Calu3 (cell line): ENCODE results near the gene PAX6. TPM values are rescaled to one million over a fixed set of nuclear protein-coding genes. Genes with fewer than 3 reads are reported as not detected.
A peak's percentile ranks its signal among the peaks of the same experiment; 100 is the strongest.

Experiments used
- BruUV-seq: library from RNA; stranded (reverse); fragments of 400-500 nt; replicated peaks from 2 replicates; lab custom pipeline; 2021; lab: Mats Ljungman, UMichigan
- CTCF ChIA-PET: fragments of 300-600 bp; sonication (Branson Sonifier 250); formaldehyde crosslinking; loops from one replicate; lab custom pipeline; 2022; ENCODE audit warnings: antibody characterized with exemption; lab: Charles Lee
- DNase-seq: peaks from one replicate; pipeline ENCODE4 v3.0.0; 2022
- H3K27ac Mint-ChIP-seq: one replicate; pipeline ENCODE4 v1.8.0; 2022; ENCODE audit warnings: mixed read lengths; ENCODE audit not compliant: unreplicated experiment
- H3K27me3 Mint-ChIP-seq: one replicate; pipeline ENCODE4 v1.8.0; 2022; ENCODE audit warnings: mixed read lengths; ENCODE audit not compliant: unreplicated experiment
- H3K36me3 Mint-ChIP-seq: one replicate; pipeline ENCODE4 v1.8.0; 2022; ENCODE audit warnings: mild to moderate bottlenecking, moderate library complexity, mixed read lengths; ENCODE audit not compliant: insufficient read depth, unreplicated experiment
- H3K4me1 Mint-ChIP-seq: one replicate; pipeline ENCODE4 v1.8.0; 2022; ENCODE audit warnings: mild to moderate bottlenecking, low read depth, mixed read lengths; ENCODE audit not compliant: unreplicated experiment
- H3K4me3 Mint-ChIP-seq: one replicate; pipeline ENCODE4 v1.8.0; 2022; ENCODE audit warnings: mild to moderate bottlenecking, low read depth, moderate library complexity, mixed read lengths; ENCODE audit not compliant: unreplicated experiment
- H3K9me3 Mint-ChIP-seq: one replicate; pipeline ENCODE4 v1.8.0; 2022; ENCODE audit warnings: low read depth, mixed read lengths; ENCODE audit not compliant: unreplicated experiment
- CTCF ChIP-seq: fragments of 200-600 bp; IDR thresholded peaks from one replicate; pipeline ENCODE4 v1.8.0; 2022; ENCODE audit warnings: antibody characterized with exemption; ENCODE audit not compliant: unreplicated experiment
- intact Hi-C: fragments of 100-400 bp; cut with micrococcal nuclease; formaldehyde crosslinking; loops from one replicate; pipeline ENCODE4 v1.10.0; 2022; ENCODE audit not compliant: unreplicated experiment
- total RNA-seq: library from RNA; stranded (reverse); gene quantifications from 2 replicates; pipeline ENCODE4 v1.2.3, GENCODE V29; 2022

PAX6 gene
- total RNA-seq, 1 experiment from 2014 or later = 0.87 TPM

GRCh38 chr11:31809857-31810778 is 1.0 kb downstream of the PAX6 start:
- Mint-ChIP-seq H3K27me3 (peaks cover 82% of the 10 kb centered on the region), H3K4me1 (peaks cover 31% of the 10 kb centered on the region), H3K9me3 (no peaks in the 10 kb centered on the region), H3K36me3 (peaks cover 15% of the 10 kb centered on the region), H3K27ac (peak overlapping the region; percentile 63), H3K4me3 (peak overlapping the region; percentile 82)
- intact Hi-C loops = no loop called here
- CTCF ChIA-PET = interaction anchor here (0.9 kb wide), 1 partner anchor 514 kb away, joined by 3 read pairs; no protein-coding TSS in a partner anchor
- no TSS peak for BruUV-seq
- no peak for TF ChIP-seq CTCF
- DNase-seq = peak; percentile 41

GRCh38 chr11:31809541-31809856 is 1.6 kb downstream of the PAX6 start:
- no TSS peak for BruUV-seq
- Mint-ChIP-seq H3K9me3 (no peaks in the 10 kb centered on the region), H3K4me3 (peak overlapping the region; percentile 82), H3K27me3 (peaks cover 80% of the 10 kb centered on the region), H3K27ac (no peak overlapping the region), H3K36me3 (peaks cover 15% of the 10 kb centered on the region), H3K4me1 (peaks cover 31% of the 10 kb centered on the region)
- no peak for TF ChIP-seq CTCF
- CTCF ChIA-PET = interaction anchor here (0.9 kb wide), 1 partner anchor 514 kb away, joined by 3 read pairs; no protein-coding TSS in a partner anchor
- DNase-seq = no peak
- intact Hi-C loops = no loop called here

GRCh38 chr11:31808721-31809540 is 2.2 kb downstream of the PAX6 start:
- BruUV-seq = no TSS peak
- peak overlapping the region; percentile 82 for H3K4me3 Mint-ChIP-seq
- intact Hi-C loops = no loop called here

More at GRCh38 chr11:31808721-31809540, 2.2 kb downstream of the PAX6 start:
- no peak overlapping the region for H3K27ac Mint-ChIP-seq
- H3K9me3 Mint-ChIP-seq = no peaks in the 10 kb centered on the region
- no peak for TF ChIP-seq CTCF
- CTCF ChIA-PET = no interaction called here
- peaks cover 80% of the 10 kb centered on the region for H3K27me3 Mint-ChIP-seq
- DNase-seq = no peak
- H3K36me3 Mint-ChIP-seq = peaks cover 15% of the 10 kb centered on the region
- peaks cover 31% of the 10 kb centered on the region for H3K4me1 Mint-ChIP-seq
